Stimulated activated CD8-positive, alpha-beta memory T cell treated with anti-CD3 and anti-CD28 coated beads, Interleukin-4, amount 100 ng/mL, for 24 hours (primary cell): Measurements from ENCODE around the gene CLIC3.

Source experiments
- DNase-seq: peaks from one replicate; pipeline ENCODE4 v3.0.0-alpha.2; 2020; ENCODE audit warnings: low read depth

Gene CLIC3

DNA sequence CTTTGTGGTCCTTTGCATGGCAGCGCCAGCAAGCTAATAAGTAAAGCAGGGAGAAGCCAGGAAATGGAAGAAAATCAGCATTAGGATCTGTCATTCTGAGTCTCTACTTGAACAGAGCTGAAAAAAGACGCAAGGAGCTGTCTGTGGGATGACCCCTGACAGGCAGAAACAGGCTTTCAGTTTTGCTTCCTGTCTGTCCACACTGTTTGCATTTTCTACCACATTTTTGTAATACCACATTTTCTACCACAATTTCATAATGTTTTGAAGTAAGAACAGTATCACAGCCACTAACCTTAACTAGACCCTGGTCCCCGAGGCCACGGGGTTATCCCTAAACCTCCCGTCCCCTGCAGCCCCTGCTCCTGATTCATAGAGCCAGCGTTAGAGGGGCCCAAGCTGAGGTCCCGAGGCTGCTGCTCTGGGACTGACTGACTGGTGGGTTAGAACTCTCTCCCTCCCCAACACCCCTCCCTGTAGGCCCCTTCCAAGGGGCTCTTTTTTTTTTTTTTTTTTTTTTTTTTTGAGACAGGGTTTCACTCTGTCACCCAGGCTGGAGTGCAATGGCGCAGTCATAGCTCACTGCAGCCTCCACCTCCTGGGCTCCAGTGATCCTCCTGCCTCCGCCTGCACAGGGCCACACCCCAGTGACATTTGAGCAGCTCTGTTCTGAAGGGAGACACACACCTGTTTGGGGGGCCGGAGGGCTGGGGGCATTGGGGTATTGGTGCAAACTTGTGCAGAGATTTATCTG, 4.0 kb upstream of the CLIC3 start:
- DNase-seq: no peak

DNA sequence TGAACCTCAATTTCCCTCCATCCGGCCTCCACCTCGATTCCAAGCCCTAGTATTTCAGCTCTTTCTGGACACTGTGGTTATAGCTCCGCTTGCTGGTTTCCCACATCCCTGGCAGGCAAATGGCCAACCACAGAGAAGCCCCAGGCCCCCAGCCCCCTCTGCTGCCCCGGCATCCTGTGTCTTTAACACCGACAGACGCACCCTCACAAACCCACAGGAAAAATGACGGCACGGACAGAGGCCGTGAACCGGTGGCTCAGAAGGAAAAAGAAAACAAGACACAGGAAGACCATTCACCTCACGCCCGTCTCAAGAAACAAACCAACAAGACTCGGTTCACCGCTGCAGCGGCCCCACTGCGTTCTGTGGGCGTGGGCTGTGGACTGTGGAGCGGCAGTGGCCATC, 1.5 kb upstream of the CLIC3 start:
- DNase-seq: no peak

DNA sequence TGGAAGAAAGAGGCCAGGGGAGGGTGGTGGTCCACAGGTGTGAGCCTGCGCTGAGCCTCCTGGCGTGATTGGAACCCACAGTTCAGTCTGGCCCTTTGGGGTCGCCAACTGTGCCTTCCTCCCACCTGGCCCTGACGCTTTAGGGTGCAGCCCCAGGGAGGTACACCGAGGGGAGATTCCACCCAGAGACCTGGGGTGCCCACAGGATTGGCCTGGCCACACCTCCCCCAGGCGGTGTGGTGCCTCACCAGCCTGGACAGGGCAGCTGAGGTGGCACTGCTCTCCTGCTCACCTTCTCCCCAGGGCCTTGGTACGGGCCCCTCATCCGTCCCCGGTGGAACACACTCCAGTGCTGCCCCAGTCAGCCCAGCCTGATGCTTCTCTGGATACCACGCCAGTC, 1.0 kb upstream of the CLIC3 start:
- DNase-seq: no peak

DNA sequence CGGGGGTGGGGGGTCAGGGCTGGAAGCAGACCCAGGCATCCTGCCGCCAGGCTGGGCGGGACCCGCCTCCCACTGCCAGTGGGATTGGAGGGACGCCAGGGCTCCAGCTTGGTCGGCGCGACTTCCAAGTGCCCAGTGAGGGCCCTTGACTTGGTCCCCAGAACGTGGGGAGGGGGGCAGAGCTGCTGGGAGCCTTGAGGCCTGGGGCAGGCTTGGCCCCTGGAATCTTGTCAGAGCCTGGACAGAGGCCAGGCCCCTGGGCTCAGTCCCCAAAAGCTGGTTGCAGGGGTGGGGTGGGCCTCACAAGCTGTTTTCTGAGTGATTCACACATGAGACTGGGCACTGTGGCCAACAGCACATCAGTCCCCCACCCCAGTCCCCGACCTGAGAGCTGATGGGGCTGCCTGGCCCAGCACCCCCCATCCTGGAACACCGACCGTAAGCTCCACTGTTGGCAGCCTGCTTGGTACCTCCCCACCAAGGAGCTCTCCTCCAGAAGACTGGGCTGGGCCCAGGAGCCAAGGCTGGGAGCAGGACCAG, 526 bp downstream of the CLIC3 start:
- no peak for DNase-seq

DNA sequence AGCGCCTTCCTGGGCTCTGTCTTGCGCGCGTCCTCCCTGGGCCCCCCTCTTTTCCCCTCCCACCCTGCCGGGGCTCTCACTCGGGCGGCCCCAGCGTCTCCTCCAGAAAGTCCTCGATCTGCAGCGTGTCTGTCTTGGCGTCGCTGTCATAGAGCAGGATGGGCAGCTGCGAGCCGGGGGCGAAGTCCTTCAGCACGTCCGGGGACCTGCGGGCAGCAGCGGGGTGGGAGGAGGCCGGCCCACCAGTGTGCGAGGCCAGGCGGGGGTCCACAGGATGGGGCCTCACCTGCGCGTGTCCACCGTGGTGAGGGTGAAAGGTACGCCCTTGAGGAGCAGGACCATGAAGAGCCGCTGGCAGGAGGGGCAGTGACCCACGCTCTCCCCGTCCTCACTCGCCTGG, 1.0 kb downstream of the CLIC3 start:
- DNase-seq: no peak

DNA sequence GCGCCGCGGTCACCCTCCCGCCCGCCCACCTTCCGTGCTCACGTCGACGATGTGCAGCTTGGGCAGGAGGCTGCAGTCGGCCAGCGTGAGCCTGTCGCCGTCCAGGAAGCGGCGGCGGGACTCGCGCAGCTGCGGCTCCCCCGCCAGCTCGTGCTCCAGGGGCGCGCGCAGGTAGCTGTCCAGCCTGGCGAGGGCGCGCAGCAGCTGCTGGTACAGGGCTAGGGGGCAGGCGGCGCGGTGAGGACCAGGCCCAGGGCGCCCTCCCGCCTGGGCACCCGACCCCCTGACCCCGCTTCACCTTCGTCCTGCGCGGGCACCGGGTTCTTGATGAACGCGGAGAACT, 1.5 kb downstream of the CLIC3 start:
- DNase-seq: no peak

DNA sequence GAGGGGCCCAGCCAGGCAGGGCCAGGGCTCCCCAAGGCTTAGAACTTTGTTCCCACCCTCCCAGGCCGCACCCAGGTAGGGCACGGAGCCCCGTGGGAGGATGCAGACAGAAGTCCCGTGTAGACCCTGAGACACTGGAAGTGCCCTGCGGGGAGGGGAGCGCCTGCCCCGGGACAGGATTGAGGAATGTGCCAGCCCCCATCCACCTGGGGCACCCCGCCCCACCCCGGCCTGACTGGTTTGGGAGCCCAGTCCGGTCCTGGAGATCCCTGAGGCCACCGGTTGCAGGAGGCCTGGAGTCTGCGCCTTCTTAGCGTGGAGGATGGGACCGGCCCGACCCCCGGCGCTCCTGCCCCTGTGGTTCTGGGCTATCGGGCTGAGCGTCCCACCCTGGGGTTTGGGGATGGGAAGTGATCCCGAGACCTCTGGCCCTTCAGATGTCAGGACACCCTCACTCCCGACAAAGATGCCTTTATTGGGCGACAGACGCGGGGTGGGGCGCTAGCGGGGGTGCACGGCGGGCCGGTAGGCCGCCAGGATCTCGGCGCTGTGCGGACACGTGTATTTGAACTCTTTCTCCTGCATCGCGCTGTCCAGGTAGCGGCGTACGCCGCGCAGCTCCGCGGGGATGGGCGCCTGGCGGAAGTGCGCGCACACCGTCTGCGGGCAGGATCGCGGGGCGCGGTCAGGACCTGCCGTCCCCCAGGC, 2.0 kb downstream of the CLIC3 start:
- DNase-seq: no peak

DNA sequence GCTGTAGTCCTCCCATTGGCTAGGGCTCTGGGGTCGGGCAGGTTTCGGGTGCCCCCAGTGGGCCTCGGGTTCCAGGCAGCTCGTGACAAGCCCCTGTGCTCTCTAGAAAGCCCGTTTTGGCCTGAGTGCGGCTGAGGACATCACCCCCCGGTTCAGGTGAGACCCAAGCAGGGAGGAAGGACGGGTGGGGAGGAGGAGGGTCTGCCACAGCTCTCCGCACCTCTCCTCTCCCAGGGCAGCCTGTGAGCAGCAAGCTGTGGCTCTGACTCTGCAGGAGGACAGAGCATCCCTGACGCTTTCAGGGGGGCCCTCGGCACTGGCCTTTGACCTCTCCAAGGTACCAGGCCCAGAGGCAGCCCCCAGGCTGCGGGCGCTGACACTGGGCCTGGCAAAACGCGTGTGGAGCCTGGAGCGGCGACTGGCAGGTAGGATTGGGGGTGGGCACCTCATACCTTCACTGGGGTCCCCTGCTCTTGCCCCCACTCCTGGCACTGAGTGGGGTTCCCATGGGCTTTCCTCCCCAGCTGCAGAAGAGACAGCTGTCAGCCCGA, 3.5 kb downstream of the CLIC3 start:
- no peak for DNase-seq

DNA sequence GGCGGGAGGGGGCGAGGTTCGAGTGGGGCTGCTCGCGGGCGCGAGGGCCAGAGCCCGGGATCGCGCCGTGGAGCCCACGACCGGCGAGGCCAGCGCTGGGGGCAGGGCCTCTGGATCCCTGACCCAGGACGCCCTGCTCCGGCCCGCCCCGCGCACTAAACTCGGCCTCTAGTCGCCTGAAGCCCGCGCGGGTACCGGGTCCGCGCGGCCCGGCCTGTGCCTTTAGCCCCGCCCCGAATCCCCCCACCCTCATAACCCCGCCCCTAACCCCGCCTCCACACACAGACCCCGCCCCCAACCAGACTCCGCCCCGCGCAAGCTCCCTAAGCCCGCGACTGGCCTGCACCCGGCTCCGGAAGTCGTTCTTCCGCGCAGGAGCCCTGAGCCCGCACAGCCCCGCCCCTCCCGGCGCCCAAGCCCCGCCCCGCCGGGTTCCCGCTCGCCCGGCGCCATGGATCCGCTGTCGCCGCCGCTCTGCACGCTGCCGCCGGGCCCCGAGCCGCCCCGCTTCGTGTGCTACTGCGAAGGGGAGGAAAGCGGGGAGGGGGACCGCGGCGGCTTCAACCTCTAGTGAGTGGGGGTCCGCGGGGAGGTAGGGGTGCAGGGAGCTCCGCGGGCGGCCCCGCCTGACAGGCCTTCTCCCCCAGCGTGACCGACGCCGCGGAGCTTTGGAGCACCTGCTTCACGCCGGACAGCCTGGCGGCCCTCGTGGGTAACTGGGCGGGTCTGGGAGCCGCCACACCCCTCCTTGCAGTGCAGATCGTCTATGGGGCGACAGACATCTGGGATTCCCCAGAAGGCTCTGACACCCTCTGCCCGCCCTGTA, 4.2 kb downstream of the CLIC3 start, which contains the start of gene PAXX:
Gene PAXX, plus strand, starts transcription at position 430 of the 826 bp plus-strand sequence. Its CDS starts 22 bp downstream, at position 452.
- DNase-seq: peak; percentile 92

DNA sequence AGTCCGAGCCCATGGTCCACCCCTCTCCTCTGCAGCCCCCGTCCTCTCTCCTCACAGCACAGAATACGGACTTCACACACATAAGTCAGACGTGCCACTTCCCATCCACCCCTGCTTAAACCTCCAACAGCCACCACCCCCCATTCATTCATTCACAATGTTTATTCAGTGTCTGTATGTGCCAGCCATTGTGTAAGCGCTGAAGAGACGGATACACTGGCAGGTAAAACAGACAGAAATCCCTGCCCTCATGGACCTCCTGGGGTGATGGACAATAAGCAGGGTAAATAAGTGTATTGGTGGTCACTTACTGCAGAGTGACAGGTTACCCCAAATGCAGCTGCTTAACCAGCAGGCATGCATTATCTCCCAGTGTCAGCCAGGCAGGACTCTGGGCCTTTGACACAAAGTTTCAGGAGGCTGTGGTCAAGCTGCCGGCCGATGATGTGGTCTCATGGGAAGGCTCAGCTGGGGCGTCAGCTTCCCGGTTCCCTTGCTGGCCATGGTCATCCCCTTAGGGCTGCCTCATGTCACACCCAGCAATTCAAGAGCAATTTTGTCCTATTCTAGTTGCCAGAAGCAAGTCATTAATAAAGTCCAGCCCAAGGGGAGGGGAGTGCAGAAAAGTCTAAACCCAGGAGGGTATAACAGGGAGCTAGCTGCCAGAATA, 6.0 kb downstream of the CLIC3 start:
- no peak for DNase-seq

DNA sequence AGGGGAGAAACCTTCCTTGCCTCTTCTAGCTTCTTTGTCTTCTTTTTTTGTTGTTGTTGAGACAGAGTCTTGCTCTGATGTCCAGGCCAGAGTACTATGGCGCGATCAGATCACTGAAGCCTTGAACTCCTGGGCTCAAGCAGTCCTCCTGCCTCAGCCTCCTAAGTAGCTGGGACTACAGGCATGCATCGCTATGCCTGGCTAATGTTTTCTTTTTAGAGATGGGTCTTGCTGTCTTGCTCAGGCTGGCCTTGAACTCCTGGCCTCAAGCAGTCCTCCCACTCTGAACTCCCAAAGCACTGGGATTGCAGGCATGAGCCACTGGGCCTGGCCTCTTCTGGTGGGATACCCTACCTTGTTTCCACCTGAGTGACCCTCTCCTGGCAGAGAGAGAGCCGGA, 7.5 kb downstream of the CLIC3 start:
- DNase-seq: no peak

DNA sequence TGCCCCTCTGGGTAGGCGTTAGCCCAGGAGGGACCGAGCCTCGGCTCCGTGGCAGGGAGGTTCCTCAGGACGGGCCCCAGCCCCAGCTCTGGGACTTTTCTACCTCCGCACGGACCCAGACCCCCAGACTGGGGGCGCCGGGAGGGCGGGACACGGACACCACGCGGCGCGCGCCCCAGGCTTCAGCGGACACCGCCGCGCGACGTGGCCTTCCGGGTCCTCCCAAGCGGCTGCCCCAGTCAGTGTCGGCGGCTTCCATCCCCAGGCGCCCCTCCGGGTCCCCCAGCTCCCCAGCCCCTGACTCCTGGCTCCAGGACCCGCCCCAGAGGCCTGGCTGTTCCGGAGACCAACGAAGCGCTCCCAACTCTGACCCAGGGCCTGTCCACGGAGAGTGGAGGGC, 10.5 kb downstream of the CLIC3 start:
- no peak for DNase-seq

DNA sequence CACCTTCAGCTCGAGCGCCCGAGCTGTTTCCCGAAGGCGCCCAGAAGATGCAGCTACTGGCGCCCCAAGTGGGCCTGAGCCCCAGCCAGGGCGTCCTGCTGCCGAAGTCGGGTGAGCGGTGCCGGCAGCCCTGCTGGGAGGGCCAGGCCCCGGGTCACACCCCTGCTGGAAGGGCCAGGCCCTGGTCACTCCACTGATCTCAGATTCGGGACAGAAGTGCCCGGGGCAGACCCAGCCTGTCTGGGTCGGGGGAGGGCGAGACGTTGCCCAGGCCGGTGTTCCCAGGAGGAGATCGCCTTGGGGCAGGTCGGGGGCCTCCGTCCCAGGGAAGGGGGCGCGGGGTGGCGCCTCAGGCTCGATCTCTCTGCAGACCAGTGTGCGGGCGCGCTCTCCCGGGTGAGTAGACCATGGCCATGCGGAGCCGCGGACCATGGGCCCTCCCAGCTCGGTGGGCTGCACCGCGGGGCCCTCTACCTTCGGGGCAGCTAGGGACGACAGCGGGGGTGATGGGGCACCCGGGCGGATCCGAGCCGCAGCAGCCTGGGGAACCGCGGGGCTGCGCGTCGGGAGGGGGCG, 11.3 kb downstream of the CLIC3 start:
- no peak for DNase-seq

DNA sequence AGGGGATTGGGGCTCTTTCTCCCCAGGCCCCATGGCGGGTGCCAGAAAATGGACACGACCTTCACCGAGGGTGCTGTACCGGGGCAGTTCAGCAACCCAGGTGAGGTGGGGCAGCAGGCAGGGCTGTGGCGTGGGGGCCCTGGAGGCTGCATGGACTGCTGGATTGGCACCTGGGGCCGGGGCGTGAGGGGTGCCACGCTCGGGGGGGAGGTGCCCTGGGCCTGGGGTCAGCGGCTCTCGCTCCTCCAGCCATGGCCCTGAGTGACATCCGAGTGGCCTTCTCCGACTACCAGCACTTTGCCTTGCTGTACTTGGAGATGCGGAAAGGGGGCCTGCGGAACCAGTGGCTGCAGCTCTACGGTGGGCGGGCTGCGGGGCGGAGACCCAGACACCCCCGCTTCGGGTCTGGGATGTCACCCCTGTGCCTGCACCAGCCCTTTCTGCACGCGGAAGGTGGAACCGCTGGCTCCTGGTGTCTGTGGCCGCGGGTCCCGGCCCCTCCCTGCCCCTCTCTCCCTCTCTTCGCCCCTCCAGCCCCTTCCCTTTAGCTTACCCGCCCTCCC, 11.8 kb downstream of the CLIC3 start:
- DNase-seq: no peak

DNA sequence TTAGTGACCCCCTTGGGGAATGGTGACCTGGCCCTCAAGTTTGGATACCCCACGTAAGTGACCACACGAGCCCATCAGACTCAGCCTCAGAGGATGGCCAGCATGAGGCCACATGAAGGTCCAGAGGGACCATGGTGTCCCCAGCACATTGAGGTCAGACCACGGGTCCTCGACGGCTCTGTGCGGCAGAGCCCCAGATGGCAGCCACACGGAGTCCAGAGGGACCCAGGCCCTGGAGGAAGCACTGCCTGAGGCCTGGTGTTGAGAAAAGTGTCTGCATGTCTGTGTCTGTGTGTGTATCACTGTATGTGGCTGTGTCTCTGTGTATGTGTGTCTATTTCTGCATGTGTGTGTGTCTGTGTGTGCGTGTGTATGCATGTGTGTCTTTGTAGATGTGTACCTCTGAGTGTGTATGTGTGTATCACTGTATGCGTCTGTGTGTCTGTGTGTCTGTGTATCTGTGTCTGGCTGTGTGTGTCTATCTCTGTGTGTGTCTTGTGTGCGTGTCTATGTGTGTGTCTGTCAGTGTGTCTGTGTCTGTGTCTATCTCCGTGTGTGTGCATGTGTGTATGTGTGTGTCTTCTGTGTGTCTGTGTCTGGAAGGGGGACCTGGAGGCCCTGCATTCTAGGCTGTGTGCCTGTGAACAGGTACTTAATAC, 12.6 kb downstream of the CLIC3 start:
- DNase-seq: no peak

DNA sequence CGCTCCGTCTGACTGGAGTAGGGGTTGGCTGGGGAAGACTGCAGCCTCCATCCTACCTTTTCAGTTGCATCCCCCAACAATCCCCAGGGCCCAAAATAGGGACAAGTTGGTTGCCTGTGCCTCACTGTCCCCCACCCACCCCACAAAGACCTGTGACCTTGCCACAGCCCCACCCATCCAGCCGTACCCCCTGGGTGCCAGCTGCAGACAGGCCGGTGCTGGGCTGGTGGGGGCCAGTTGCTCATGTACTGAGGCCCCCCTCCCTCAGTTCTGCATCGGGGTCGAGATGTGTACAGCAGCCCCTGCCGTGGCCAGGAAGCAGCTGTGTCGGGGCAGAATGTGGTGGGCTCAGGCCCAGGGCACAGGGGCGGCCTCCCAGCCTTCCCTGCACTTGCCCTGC, 13.2 kb downstream of the CLIC3 start:
- no peak for DNase-seq

DNA sequence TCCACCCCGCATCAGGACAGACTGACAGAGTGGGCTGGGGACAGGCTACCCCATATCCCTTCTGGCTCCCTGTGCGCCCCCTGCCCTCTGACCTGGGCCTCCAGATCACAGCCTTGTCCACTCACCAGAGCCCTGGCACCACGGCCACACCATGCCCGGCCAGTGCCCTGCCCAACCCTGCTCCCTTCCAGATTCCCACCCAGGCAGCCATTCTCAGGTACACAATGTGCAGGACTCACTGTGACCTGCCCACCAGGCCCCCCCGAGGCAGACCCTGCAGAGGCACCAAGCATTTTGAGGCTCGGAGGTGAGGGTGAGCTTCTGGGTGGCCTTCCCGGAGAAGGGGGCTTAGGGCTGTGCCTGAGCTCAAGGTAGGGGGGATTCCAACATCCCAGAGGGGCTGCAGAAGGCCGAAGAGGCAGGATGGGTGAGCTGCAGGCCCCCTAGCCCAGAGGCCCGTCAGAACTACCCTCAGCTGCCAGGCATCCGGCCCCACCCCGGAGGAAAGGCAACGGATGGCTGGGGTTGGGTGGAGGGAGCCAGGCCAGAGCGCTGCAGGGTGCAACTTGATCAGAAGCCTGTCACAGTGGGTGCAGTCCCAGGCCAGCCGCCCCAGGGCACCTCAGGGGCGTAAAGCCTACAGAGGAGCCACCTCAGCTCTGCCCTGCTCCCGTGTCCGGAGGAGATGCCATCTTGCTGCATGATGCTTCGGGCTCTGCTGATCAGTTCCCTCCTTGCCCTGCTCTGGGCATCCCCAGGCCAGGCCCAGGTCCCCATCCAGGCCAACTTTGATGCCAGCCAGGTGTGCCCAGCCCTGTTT, 13.9 kb downstream of the CLIC3 start, which contains the start of gene LCNL1:
Gene LCNL1, plus strand, starts transcription at position 762 of the 820 bp plus-strand sequence. CDS start 594 bp downstream, outside the sequence.
- DNase-seq: no peak

DNA sequence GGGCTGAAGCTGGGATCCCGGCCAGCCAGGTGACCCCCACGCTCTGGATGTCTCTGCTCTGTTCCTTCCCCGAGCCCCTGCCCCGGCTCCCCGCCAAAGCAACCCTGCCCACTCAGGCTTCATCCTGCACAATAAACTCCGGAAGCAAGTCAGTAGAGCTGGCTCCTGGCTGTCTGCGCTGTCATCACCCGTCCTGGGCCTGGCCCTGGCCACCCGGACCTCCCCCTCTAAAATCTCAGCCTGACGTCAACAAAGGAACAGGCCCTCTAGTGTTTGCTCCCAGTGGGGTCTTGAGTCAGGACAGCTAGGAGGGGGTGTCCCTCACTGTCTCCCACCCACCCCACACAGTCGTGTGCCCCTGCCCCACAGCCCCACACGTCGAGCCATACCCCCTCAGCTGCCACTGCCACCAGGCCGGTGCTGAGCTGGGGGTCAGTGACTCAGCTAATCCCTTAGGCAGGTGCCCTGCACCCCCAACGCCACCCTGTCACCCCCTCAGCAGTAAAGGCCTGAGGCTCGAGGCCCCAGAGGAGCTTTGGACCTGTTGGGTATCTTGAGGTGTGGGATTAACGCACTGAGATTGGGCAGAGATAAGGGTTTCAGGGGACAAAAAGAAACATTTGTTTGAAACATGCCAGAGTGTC, 14.7 kb downstream of the CLIC3 start:
- no peak for DNase-seq
